ENCODE measurements around the gene SPHK2.

The SPHK2 gene

GRCh38 chr19:48671446-48671995 is 52.2 kb downstream of the SPHK2 start:
- Histone ChIP-seq H3K27ac (ENCODE audit: low read length) (no peak overlapping the region), H2AFZ (ENCODE audit: low read depth, low read length) (no peak overlapping the region), H3K4me3 (ENCODE audit: low read depth in 1 of 2, low read length in 2 of 2) (no peak overlapping the region)

DNA sequence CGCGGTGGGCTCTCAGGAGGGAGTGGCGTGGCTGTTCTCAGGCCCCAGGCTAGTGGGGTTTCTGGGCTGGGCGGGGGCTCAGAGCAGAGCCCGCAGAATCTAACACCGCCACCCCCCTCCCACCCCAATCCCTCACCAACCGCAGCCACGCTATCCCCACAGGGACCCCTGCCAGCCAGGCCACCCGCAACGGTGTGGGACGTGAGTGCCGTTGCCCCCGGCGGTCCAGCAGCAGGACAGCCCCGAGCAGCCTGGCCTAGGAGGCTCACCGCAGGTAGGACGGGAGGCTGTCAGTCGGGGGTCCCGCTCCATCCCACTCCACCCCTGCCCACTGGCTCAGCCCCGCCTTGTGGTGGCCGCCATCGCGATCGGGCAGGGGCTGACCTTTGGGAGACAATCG is 53.7 kb downstream of the SPHK2 start, which contains the start of gene NTN5:
TSS of gene NTN5 (minus strand) at position 24 of the 400 bp plus-strand sequence. CDS start 2,031 bp downstream, outside the sequence.
- Histone ChIP-seq H2AFZ (ENCODE audit: low read depth, low read length) (no peak within 1 kb of the TSS), H3K27me3 (ENCODE audit: insufficient read depth, low read length, poor library complexity) (no peaks in the 10 kb centered on the region), H3K4me1 (ENCODE audit: insufficient read depth, low read length) (peaks cover 10% of the 10 kb centered on the region), H3K9ac (ENCODE audit: low read depth, low read length) (no peak within 1 kb of the TSS), H4K20me1 (ENCODE audit: insufficient read depth, low read length) (no peaks in the 10 kb centered on the region), H3K4me2 (ENCODE audit: insufficient read depth, low read length) (no peak within 1 kb of the TSS), H3K4me3 (ENCODE audit: low read depth in 1 of 2, low read length in 2 of 2) (no peak within 1 kb of the TSS), H3K9me3 (ENCODE audit: insufficient read depth, low read length, severe bottlenecking) (no peaks in the 10 kb centered on the region), H3K36me3 (ENCODE audit: insufficient read depth, low read length) (no peaks in the 10 kb centered on the region), H3K27ac (ENCODE audit: low read length) (no peak within 1 kb of the TSS), H3K79me2 (ENCODE audit: insufficient read depth, low read length) (no peaks in the 10 kb centered on the region)
- ATAC-seq (ENCODE audit: insufficient read depth, low read depth) (no peak), DNase-seq (no peak)
- TF ChIP-seq CTCF (IDR thresholded peaks at IDR 0.05; ENCODE audit: borderline replicate concordance, extremely low read depth, low read length, poor library complexity, severe bottlenecking) (no peak), EZH2 (IDR thresholded peaks at IDR 0.05; ENCODE audit: borderline replicate concordance, low read depth, low read length, severe bottlenecking) (no peak)

More at GRCh38 chr19:48671446-48671995, 52.2 kb downstream of the SPHK2 start:
- Histone ChIP-seq H3K9me3 (ENCODE audit: insufficient read depth, low read length, severe bottlenecking) (no peaks in the 10 kb centered on the region), H4K20me1 (ENCODE audit: insufficient read depth, low read length) (no peaks in the 10 kb centered on the region), H3K27me3 (ENCODE audit: insufficient read depth, low read length, poor library complexity) (no peaks in the 10 kb centered on the region), H3K79me2 (ENCODE audit: insufficient read depth, low read length) (no peaks in the 10 kb centered on the region), H3K4me2 (ENCODE audit: insufficient read depth, low read length) (no peak overlapping the region), H3K4me1 (ENCODE audit: insufficient read depth, low read length) (peaks cover 10% of the 10 kb centered on the region), H3K36me3 (ENCODE audit: insufficient read depth, low read length) (no peaks in the 10 kb centered on the region), H3K9ac (ENCODE audit: low read depth, low read length) (no peak overlapping the region)
- ATAC-seq (ENCODE audit: insufficient read depth, low read depth) (no peak), DNase-seq (no peak)
- TF ChIP-seq EZH2 (IDR thresholded peaks at IDR 0.05; ENCODE audit: borderline replicate concordance, low read depth, low read length, severe bottlenecking) (no peak), CTCF (IDR thresholded peaks at IDR 0.05; ENCODE audit: borderline replicate concordance, extremely low read depth, low read length, poor library complexity, severe bottlenecking) (no peak)

- Histone ChIP-seq H3K9me3 (ENCODE audit: insufficient read depth, low read length, severe bottlenecking) (no peaks in the 10 kb centered on the region), H3K4me2 (ENCODE audit: insufficient read depth, low read length) (no peak overlapping the region), H3K36me3 (ENCODE audit: insufficient read depth, low read length) (no peaks in the 10 kb centered on the region), H4K20me1 (ENCODE audit: insufficient read depth, low read length) (no peaks in the 10 kb centered on the region), H3K4me1 (ENCODE audit: insufficient read depth, low read length) (peaks cover 10% of the 10 kb centered on the region), H3K9ac (ENCODE audit: low read depth, low read length) (no peak overlapping the region), H3K79me2 (ENCODE audit: insufficient read depth, low read length) (no peaks in the 10 kb centered on the region), H3K27ac (ENCODE audit: low read length) (no peak overlapping the region), H3K4me3 (ENCODE audit: low read depth in 1 of 2, low read length in 2 of 2) (no peak overlapping the region), H2AFZ (ENCODE audit: low read depth, low read length) (no peak overlapping the region), H3K27me3 (ENCODE audit: insufficient read depth, low read length, poor library complexity) (no peaks in the 10 kb centered on the region)
- TF ChIP-seq EZH2 (IDR thresholded peaks at IDR 0.05; ENCODE audit: borderline replicate concordance, low read depth, low read length, severe bottlenecking), result no peak
- no peak for TF ChIP-seq CTCF (IDR thresholded peaks at IDR 0.05; ENCODE audit: borderline replicate concordance, extremely low read depth, low read length, poor library complexity, severe bottlenecking)
- DNase-seq (no peak), ATAC-seq (ENCODE audit: insufficient read depth, low read depth) (no peak)
These were observed 54.3 kb downstream of the SPHK2 start for GRCh38 chr19:48673436-48674100.

Measured in DND-41 (cell line).